ENCODE measurements around the gene DNAJC1. TPM values are rescaled to one million over a fixed set of nuclear protein-coding genes. Genes with fewer than 3 reads are reported as not detected.

DNAJC1 gene
- total and polyA plus RNA-seq, 2 of the 8 experiments (the other 6 are each of a cell fraction or from before 2014, with no cell fraction given): 6.8 to 14.8 TPM

DNA sequence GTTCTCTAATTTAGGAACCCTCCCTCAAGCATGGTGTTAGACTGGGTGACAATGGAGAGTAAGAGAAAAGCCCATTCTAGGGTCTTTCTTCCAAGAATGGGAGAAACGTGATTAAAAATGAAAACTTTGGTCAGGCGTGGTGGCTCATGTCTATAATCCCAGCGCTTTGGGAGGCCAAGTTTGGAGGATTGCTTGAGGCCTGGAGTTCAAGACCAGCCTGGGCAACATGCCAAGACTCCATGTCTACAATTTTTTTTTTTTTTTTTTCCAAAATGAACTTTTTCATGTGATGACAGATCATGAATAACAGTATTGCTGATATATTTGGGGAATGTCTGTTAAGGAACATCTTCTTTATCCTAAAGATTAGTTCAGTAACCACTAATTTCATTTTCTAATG lies 274.9 kb downstream of the DNAJC1 start (continued):
- TF ChIP-seq, protein P1, sequence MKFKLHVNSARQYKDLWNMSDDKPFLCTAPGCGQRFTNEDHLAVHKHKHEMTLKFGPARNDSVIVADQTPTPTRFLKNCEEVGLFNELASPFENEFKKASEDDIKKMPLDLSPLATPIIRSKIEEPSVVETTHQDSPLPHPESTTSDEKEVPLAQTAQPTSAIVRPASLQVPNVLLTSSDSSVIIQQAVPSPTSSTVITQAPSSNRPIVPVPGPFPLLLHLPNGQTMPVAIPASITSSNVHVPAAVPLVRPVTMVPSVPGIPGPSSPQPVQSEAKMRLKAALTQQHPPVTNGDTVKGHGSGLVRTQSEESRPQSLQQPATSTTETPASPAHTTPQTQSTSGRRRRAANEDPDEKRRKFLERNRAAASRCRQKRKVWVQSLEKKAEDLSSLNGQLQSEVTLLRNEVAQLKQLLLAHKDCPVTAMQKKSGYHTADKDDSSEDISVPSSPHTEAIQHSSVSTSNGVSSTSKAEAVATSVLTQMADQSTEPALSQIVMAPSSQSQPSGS (IDR thresholded peaks at IDR 0.05; ENCODE audit: low read length): no peak
- TF ChIP-seq CEBPB (IDR thresholded peaks at IDR 0.05; ENCODE audit: low read depth, low read length) (no peak), BCL11A (IDR thresholded peaks at IDR 0.05; ENCODE audit: low read depth in 2 of 2, low read length in 2 of 2) (no peak), YY1 (IDR thresholded peaks at IDR 0.05; ENCODE audit: low read depth, low read length) (no peak)
- TF ChIP-seq, protein P2, sequence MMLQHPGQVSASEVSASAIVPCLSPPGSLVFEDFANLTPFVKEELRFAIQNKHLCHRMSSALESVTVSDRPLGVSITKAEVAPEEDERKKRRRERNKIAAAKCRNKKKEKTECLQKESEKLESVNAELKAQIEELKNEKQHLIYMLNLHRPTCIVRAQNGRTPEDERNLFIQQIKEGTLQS (IDR thresholded peaks at IDR 0.05; ENCODE audit: insufficient read depth, low read depth, low read length): no peak
